H1 (cell line): Measurements from ENCODE around the gene PTPA. TPM values are rescaled to one million over a fixed set of nuclear protein-coding genes. Genes with fewer than 3 reads are reported as not detected.
"Not testable (repeated sequence)": the region's sequence is repeated elsewhere in the genome, so short reads cannot be mapped to it uniquely, and the experiment has no call there.

Source experiments
- CTCF ChIA-PET: fragments of 300-600 bp; sonication (Branson Sonifier 250); formaldehyde crosslinking; loops from one replicate; lab custom pipeline; 2021; ENCODE audit not compliant: partially characterized antibody; lab: Charles Lee
- POLR2A ChIA-PET: fragments of 300-600 bp; sonication (Branson Sonifier 250); formaldehyde crosslinking; loops from one replicate; lab custom pipeline; 2021; ENCODE audit warnings: inconsistent platforms; ENCODE audit not compliant: partially characterized antibody; lab: Charles Lee
- DNase-seq, 2 experiments: peaks; one replicate each; pipeline versions ENCODE4 v3.0.0 to v3.0.0-alpha.2; 2010 to 2022; ENCODE audit warnings: low spot score in 2 of 2, low read depth in 1 of 2, mixed read lengths in 1 of 2
- FAIRE-seq: peaks from 2 replicates; lab custom pipeline; 2011; peaks lifted over from hg19 to GRCh38; lab: Jason Lieb, UNC
- H2AFZ ChIP-seq: 2 replicates; pipeline ENCODE4 v1.8.1; 2012; ENCODE audit warnings: low read length, inconsistent platforms
- H2AK5ac ChIP-seq: 2 replicates; pipeline ENCODE4 v1.6.1; 2013; ENCODE audit warnings: low read depth, low read length
- H2BK120ac ChIP-seq: replicated peaks from 2 replicates; pipeline ENCODE3; 2013; ENCODE audit warnings: low read depth, low read length, inconsistent platforms
- H2BK12ac ChIP-seq: 2 replicates; pipeline ENCODE4 v1.6.1; 2013; ENCODE audit warnings: low read depth, low read length
- H2BK15ac ChIP-seq: 2 replicates; pipeline ENCODE4 v1.6.1; 2013; ENCODE audit warnings: low read length
- H2BK20ac ChIP-seq: 2 replicates; pipeline ENCODE4 v1.6.1; 2013; ENCODE audit warnings: low read length
- H2BK5ac ChIP-seq: 2 replicates; pipeline ENCODE4 v1.6.1; 2013; ENCODE audit warnings: low read depth, low read length
- H3K14ac ChIP-seq: 2 replicates; pipeline ENCODE4 v1.6.1; 2013; ENCODE audit warnings: inconsistent platforms; ENCODE audit not compliant: insufficient read length
- H3K18ac ChIP-seq: 2 replicates; pipeline ENCODE4 v1.6.1; 2013; ENCODE audit warnings: low read length; ENCODE audit errors: extremely low read depth
- H3K23ac ChIP-seq: 2 replicates; pipeline ENCODE4 v1.6.1; 2013; ENCODE audit warnings: inconsistent platforms; ENCODE audit not compliant: insufficient read length
- H3K23me2 ChIP-seq: 2 replicates; pipeline ENCODE4 v1.6.1; 2013; ENCODE audit warnings: low read depth, low read length
- H3K27ac ChIP-seq: 2 replicates; pipeline ENCODE4 v1.6.1; 2011; ENCODE audit warnings: low read depth, low read length, inconsistent platforms
- H3K27me3 ChIP-seq, 4 experiments: replicated peaks in 1 of 4; 1 replicate in 1 of 4; 2 replicates in 3 of 4; pipeline versions ENCODE4 v1.6.1 to v1.8.1; 2011 to 2013; ENCODE audit warnings: low read length in 3 of 4, mild to moderate bottlenecking in 3 of 4, inconsistent platforms in 2 of 4, mixed read lengths in 2 of 4, moderate library complexity in 1 of 4; ENCODE audit not compliant: control insufficient read depth in 3 of 4, insufficient read depth in 3 of 4; ENCODE audit errors: extremely low read depth in 1 of 4
- H3K36me3 ChIP-seq, 4 experiments: 2 replicates each; pipeline versions ENCODE4 v1.6.1 to v1.8.1; 2011 to 2013; ENCODE audit warnings: mild to moderate bottlenecking in 4 of 4, low read length in 3 of 4, moderate library complexity in 2 of 4, control low read depth in 1 of 4, inconsistent platforms in 1 of 4; ENCODE audit not compliant: insufficient read depth in 4 of 4, control insufficient read depth in 2 of 4
- H3K4ac ChIP-seq: replicated peaks from 2 replicates; pipeline ENCODE3; 2013; ENCODE audit warnings: low read length, low read depth, mixed read lengths, inconsistent platforms; ENCODE audit not compliant: insufficient read length
- H3K4me1 ChIP-seq, 4 experiments: replicated peaks in 1 of 4; 1 replicate in 1 of 4; 2 replicates in 3 of 4; pipeline versions ENCODE4 v1.6.1 to v1.8.1; 2011 to 2013; ENCODE audit warnings: low read length in 3 of 4, inconsistent platforms in 2 of 4, mixed read lengths in 1 of 4; ENCODE audit not compliant: insufficient read depth in 4 of 4, control insufficient read depth in 3 of 4
- H3K4me2 ChIP-seq, 2 experiments: 2 replicates each; pipeline versions ENCODE4 v1.6.1 to v1.8.1; 2011 to 2013; ENCODE audit warnings: low read depth in 2 of 2, low read length in 2 of 2, control low read depth in 1 of 2, inconsistent platforms in 1 of 2, mild to moderate bottlenecking in 1 of 2; ENCODE audit not compliant: insufficient read depth in 1 of 2
- H3K4me3 ChIP-seq, 4 experiments: fragments of 200-600, 300-600 bp in 1 of 4; sonication (generic), shearing (Covaris generic), sonication (Bioruptor Twin) in 1 of 4; 2 replicates each; pipeline versions ENCODE4 v1.5.1 to v1.8.1; 2011 to 2016; ENCODE audit warnings: low read length in 4 of 4, low read depth in 3 of 4, control low read depth in 2 of 4, inconsistent platforms in 2 of 4, mild to moderate bottlenecking in 2 of 4, mixed read lengths in 1 of 4, moderate library complexity in 1 of 4; ENCODE audit not compliant: insufficient read depth in 2 of 4; ENCODE audit errors: extremely low read depth in 1 of 4
- H3K56ac ChIP-seq: replicated peaks from 2 replicates; pipeline ENCODE3; 2013; ENCODE audit warnings: low read depth, mild to moderate bottlenecking, mixed read lengths, low read length, inconsistent platforms; ENCODE audit not compliant: insufficient read length
- H3K79me1 ChIP-seq: 2 replicates; pipeline ENCODE4 v1.6.1; 2013; ENCODE audit warnings: low read depth, low read length, control low read depth
- H3K79me2 ChIP-seq, 2 experiments: 2 replicates each; pipeline versions ENCODE4 v1.6.1 to v1.8.1; 2012 to 2013; ENCODE audit warnings: low read length in 2 of 2, mild to moderate bottlenecking in 2 of 2, inconsistent platforms in 1 of 2; ENCODE audit not compliant: insufficient read depth in 2 of 2, control insufficient read depth in 1 of 2
- H3K9ac ChIP-seq, 4 experiments: replicated peaks in 1 of 4; 1 replicate in 1 of 4; 2 replicates in 3 of 4; pipeline versions ENCODE4 v1.6.1 to v1.8.1; 2011 to 2013; ENCODE audit warnings: low read depth in 3 of 4, low read length in 3 of 4, control low read depth in 2 of 4, mild to moderate bottlenecking in 2 of 4, moderate library complexity in 2 of 4, inconsistent platforms in 1 of 4; ENCODE audit errors: extremely low read depth in 1 of 4
- H3K9me3 ChIP-seq, 2 experiments: 2 replicates each; pipeline versions ENCODE4 v1.6.1 to v1.8.1; 2012 to 2013; ENCODE audit warnings: mild to moderate bottlenecking in 2 of 2, moderate library complexity in 2 of 2, control low read depth in 1 of 2, inconsistent platforms in 1 of 2, low read depth in 1 of 2, low read length in 1 of 2, mixed read lengths in 1 of 2; ENCODE audit not compliant: insufficient read depth in 2 of 2
- H4K20me1 ChIP-seq, 2 experiments: replicated peaks in 1 of 2; 2 replicates each; pipeline versions ENCODE3 to v1.8.1; 2011 to 2013; ENCODE audit warnings: inconsistent platforms in 2 of 2, low read length in 2 of 2, mild to moderate bottlenecking in 1 of 2; ENCODE audit not compliant: insufficient read depth in 2 of 2, control insufficient read depth in 1 of 2
- H4K5ac ChIP-seq: 2 replicates; pipeline ENCODE4 v1.6.1; 2013; ENCODE audit warnings: low read length, low read depth, mixed read lengths, inconsistent platforms; ENCODE audit not compliant: insufficient read length
- H4K8ac ChIP-seq: 2 replicates; pipeline ENCODE4 v1.8.0; 2013; ENCODE audit warnings: mild to moderate bottlenecking, moderate library complexity, low read length, inconsistent platforms; ENCODE audit not compliant: insufficient read depth; ENCODE audit errors: extremely low read depth
- H4K91ac ChIP-seq: replicated peaks from 2 replicates; pipeline ENCODE3; 2013; ENCODE audit warnings: low read length, mixed read lengths, inconsistent platforms; ENCODE audit not compliant: insufficient read length
- WGBS, 2 experiments: shearing (Covaris generic) in 1 of 2; methylation state at CpG; one replicate each; pipeline versions ENCODE4 v1.1.6 to v1.1.7; 2013 to 2015; ENCODE audit warnings: low lambda C conversion rate in 2 of 2, mixed read lengths in 2 of 2, inconsistent platforms in 1 of 2, low coverage in 1 of 2, missing lambda C conversion rate in 1 of 2; ENCODE audit not compliant: insufficient replicate concordance in 2 of 2, insufficient coverage in 1 of 2, insufficient read length in 1 of 2; ENCODE audit errors: extremely low coverage in 1 of 2, missing lambda C conversion rate in 1 of 2; 5-methylcytosine and 5-hydroxymethylcytosine counted together
- polyA plus RNA-seq, 7 experiments: library from polyadenylated mRNA; depleted of rRNA in 3 of 7; stranded (reverse) in 5 of 7; unstranded in 2 of 7; fragments of >200 nt in 5 of 7; fragments of 200-250 nt in 2 of 7; gene quantifications; 1 replicate in 5 of 7; 2 replicates in 1 of 7; 4 replicates in 1 of 7; pipeline versions ENCODE4 v1.2.1 to v1.2.3, GENCODE V29; 2011 to 2013; ENCODE audit warnings: missing spikeins in 2 of 7, mixed read lengths in 2 of 7
- total RNA-seq: library from RNA; stranded (reverse); fragmentation: NEBNext Ultra II Directional; extraction: Animal tissue kit (Norgen Biotek cat#: 25700); gene quantifications from 2 replicates; pipeline ENCODE4 v1.2.1, GENCODE V29; 2021

The PTPA gene
- total and polyA plus RNA-seq, 2 of the 8 experiments (the other 6 are each of a cell fraction or from before 2014, with no cell fraction given), result 114 to 145 TPM

GRCh38 chr9:129163198-129163670 is 52.0 kb downstream of the PTPA start:
- DNase-seq, H3K27me3 ChIP-seq, H3K18ac ChIP-seq, H3K56ac ChIP-seq, H3K4me3 ChIP-seq, H3K9ac ChIP-seq, H4K91ac ChIP-seq, H3K79me1 ChIP-seq, H3K23ac ChIP-seq, H2BK15ac ChIP-seq, H2AFZ ChIP-seq, H2BK120ac ChIP-seq, H3K14ac ChIP-seq, H4K20me1 ChIP-seq, H3K9me3 ChIP-seq, H3K4me2 ChIP-seq, H3K36me3 ChIP-seq, H4K8ac ChIP-seq, H3K4ac ChIP-seq, H3K27ac ChIP-seq, H3K23me2 ChIP-seq, H2BK12ac ChIP-seq, H2BK20ac ChIP-seq, H2BK5ac ChIP-seq, H4K5ac ChIP-seq, FAIRE-seq, H2AK5ac ChIP-seq, H3K79me2 ChIP-seq: not testable (repeated sequence)
- peaks cover 8 to 18% (median 13%) of the 10 kb centered on the region in 4 experiments for H3K4me1 ChIP-seq
- CTCF ChIA-PET, result interaction anchor here (1.2 to 36.8 kb wide), 5 partner anchors 9 to 461 kb away, joined by 3 to 831 read pairs (median 4); partner anchors contain the start of gene IER5L
- 86% methylated on average over 5 of the region's 5 CpGs; no CpG with 5 or more reads in 1 of the 2 experiments for WGBS, 2 experiments
- POLR2A ChIA-PET, result interaction anchor here (0.6 to 1.9 kb wide), 5 partner anchors 10 to 473 kb away, joined by 3 to 5 read pairs (median 4); partner anchors contain the start of gene IER5L
